Raji (cell line): ENCODE results near the gene SLC66A3.

Experiments used
- POLR2A ChIP-seq: IDR thresholded peaks from 2 replicates; pipeline ENCODE4 v1.6.1; 2011; ENCODE audit warnings: low read depth, low read length, control low read depth; ENCODE audit not compliant: insufficient read depth

Gene SLC66A3

GRCh38 chr2:11213090-11213638, 57.9 kb downstream of the SLC66A3 start:
- TF ChIP-seq POLR2A, result no peak

DNA sequence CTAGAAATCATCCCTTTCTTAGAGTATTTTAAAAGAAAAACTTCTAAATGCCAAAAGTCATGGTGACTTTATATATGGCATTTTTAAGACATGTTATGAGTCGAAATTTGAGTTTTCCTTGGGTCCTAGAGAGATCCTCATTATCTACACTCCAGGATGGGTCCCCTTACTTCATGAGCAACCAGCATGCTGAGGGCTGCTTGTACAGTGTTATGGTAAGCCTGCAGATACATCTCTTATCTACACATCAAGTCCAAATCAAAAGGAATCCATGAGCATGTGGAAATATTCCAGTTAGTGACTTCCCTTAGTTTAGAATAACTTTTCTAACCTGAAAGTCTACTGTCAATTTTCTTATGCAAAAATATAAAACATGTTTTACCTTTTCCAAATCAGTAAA, 58.7 kb downstream of the SLC66A3 start:
- TF ChIP-seq POLR2A, result no peak

DNA sequence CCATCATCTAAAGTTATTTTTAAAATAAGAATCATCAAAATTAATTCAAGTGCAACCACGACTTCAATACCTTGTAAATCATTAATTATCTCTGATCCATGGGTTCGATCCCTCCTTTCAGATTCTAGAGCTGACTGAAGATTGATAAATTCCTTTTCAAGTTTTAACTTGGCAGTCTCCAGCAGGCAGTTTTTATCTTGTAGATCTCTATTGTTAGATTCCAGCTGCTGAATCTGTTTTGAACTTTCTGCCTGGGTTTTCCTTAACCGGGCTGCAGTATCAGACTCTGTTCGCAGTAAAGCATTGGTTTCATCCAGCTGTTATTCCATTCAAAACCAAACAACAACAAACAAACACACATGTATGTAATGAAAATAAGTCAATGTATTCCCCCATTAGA, 59.5 kb downstream of the SLC66A3 start:
- no peak for TF ChIP-seq POLR2A

DNA sequence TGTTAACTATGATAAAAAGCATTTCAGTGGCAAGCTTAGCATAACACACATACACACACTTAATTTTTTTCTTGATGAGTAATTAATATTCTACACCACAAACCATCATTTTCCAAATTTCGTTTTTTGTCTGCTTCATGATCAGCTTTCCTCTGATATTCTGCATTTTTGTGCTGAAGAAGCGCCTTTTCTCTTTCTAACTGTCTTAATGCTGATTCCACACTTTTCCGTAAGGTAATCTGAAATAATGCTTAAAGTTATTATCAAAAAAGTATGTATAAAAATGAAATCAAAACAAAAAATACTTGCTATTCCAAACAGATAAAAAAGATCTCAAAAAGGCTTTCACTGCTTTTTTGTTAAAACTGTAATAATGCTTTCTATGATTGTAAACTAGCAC, 60.1 kb downstream of the SLC66A3 start:
- no peak for TF ChIP-seq POLR2A

GRCh38 chr2:11220445-11220844, 65.2 kb downstream of the SLC66A3 start:
- TF ChIP-seq POLR2A, result no peak

DNA sequence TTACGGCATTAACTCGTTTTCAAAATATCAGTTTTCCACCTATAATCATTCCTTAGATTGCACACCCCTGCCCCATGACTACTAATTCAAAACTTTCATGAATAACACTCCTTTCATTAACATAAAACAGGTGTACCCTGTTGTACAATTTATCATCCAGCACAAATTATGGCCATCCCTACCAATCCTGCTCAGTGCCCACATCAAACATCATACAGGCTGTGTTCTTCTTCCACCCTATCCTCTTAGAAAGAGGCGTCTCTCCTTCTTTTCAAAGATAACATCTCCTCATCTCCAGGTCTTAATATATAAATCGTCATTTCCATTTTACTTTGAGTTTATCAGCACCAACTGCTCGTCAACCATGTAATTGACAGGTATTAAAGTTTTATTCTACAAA, 67.6 kb downstream of the SLC66A3 start:
- no peak for TF ChIP-seq POLR2A

- no peak for TF ChIP-seq POLR2A
Observed at GRCh38 chr2:11224887-11225286, 69.6 kb downstream of the SLC66A3 start.

DNA sequence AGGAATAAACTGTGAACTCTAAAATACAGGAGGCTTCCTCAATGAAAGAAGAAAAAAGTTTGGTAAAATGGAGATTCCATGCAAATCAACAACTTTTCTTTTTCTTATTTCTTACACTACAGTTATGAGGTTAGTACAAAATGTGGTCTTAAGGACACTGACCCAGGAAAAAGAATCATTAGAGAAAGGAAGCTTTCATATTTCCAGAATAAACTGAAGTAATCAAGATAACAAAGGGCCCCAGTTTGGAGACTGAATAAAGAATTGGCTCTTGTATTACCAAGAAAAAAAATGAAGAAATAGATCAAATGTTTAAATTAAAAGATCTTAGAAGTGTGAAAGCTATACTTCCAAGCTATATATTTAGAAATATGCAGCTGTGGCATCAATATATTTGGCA, 72.3 kb downstream of the SLC66A3 start:
- TF ChIP-seq POLR2A, result no peak
